NCI-H510A treated with DMSO at 0.1 percent for 48 hours (cell line): Measurements from ENCODE around the gene NXF2B.
"Not testable (repeated sequence)": the region's sequence is repeated elsewhere in the genome, so short reads cannot be mapped to it uniquely, and the experiment has no call there.

Experiments used
- DNase-seq: peaks from one replicate; lab custom pipeline; 2025; lab: John Stamatoyannopoulos, UW

Gene NXF2B, protein sequence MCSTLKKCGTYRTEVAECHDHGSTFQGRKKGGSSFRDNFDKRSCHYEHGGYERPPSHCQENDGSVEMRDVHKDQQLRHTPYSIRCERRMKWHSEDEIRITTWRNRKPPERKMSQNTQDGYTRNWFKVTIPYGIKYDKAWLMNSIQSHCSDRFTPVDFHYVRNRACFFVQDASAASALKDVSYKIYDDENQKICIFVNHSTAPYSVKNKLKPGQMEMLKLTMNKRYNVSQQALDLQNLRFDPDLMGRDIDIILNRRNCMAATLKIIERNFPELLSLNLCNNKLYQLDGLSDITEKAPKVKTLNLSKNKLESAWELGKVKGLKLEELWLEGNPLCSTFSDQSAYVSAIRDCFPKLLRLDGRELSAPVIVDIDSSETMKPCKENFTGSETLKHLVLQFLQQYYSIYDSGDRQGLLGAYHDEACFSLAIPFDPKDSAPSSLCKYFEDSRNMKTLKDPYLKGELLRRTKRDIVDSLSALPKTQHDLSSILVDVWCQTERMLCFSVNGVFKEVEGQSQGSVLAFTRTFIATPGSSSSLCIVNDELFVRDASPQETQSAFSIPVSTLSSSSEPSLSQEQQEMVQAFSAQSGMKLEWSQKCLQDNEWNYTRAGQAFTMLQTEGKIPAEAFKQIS

DNA sequence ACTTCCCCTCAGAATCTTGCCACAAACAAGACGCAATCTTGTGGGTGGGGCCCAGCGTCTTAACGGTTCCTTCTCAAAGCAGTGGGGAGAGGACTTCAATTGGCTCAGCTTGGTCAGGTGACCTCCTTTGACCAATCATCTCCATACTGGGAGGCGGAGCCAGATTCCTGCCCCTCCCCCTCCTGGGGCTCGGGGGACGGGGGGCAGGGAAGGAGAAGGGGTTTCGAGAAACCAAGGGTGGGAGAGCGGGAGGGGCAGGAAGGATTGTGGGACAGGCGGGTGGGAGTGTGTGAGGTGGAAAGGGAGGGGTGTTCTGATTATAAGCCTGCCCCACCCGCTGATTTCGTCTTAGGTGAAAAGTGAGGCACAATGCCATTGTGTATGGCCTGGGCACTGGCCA, at the start of gene NXF2B:
NXF2B (minus strand) TSS at position 101 of the 400 bp plus-strand sequence. CDS start 59,972 bp downstream, outside the sequence.
- not testable (repeated sequence) for DNase-seq

DNA sequence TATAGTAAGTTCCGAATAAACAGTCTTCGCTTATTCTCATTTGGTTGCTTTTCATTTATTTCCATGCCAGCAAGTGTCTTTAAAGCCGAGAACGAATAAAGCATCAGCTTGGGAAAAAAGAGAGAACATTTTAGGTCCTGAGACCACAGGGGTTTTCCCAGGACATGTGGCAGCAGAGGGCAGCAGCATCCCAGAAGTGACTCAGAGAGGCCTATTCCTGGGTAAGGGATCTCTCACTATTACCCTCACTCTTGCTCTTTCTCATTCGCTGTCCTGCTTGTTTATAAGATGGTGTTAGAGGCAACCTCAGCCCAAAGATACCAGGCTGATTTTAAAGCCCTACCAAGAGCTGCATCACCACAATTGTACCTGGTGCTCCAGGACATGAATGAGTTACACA, 39.0 kb upstream of the NXF2B start:
- not testable (repeated sequence) for DNase-seq

DNA sequence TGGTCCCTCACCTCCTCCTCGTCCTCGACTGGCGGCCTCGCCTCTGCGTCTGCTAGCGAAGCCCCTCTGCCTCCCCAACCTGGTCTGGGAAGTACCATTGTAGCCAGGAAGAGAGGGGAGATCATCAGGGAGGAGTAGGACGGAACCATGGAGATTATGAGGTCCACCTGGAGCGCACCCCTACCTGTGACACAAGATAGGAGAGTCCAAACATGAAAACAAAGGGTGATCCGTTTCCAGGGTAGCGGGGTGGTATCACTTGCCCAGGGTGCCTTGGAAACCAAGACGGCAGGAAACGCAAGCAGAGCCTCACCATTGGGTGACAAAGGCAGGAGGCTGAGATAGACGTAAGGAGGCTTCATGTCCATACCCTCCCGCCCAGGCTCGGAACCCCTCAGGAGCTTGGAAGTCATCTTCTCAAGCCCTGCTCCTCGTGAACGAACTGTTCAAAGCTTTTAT, 32.0 kb upstream of the NXF2B start, which contains the start of gene TCP11X2:
TCP11X2 (minus strand) TSS at position 51 of the 459 bp plus-strand sequence.
- DNase-seq = not testable (repeated sequence)

DNA sequence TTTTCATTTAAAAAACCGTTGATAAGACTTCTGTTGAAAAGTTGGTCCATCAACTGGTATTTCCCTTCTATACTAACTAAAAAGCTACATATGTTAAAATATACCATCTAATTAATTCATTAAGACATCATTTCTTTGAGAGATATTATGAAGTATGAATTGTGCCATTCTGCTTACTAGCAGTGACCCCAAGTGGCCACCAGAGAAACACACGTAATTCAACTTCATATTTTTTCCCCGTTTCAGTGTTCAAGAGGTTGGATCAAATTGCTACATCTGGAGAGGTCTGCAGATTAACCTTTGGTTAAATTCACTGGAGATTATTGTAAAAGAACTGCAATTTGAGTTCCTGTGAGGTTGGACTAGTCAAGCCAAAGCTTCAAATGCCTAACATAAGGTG, 30.4 kb upstream of the NXF2B start:
- not testable (repeated sequence) for DNase-seq

DNA sequence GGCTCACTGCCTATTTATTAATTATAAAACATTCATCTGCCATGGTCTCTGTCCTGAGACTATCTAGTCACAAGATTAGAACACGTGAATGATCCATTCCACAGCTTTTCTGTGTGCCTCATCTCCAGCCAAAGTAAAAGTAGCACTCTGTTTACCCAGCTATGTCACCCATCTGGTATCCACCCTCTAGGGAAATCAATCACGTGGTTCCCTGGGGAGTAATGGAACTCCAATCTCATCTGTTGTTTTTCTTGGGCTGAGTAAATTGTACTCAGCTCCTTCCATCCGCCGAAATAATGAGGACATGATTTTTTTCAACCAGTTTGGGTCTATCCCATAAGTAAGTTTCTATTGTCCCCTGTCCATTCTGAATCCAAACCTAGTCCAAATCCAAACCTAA, 18.8 kb upstream of the NXF2B start:
- DNase-seq = not testable (repeated sequence)

DNA sequence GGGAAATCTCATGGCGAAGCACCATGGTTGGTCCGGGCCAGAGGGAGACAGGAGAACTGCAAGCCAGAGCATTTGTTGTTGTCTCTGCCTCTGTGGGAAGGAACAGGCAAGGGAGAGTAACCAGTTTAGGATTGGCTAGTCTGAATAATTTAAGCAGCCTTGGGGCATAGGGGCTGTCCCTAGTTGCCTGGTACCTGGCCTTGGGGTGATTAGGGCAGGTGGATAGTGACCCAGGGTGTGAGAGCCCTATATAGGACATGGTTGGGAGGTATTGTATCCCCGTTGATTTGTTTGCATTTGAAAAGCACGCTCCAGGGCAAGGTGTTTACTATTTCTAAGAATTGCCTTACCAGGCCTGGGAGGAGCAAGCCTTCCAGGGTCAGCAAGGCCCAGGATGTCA, 25.3 kb downstream of the NXF2B start:
- not testable (repeated sequence) for DNase-seq

DNA sequence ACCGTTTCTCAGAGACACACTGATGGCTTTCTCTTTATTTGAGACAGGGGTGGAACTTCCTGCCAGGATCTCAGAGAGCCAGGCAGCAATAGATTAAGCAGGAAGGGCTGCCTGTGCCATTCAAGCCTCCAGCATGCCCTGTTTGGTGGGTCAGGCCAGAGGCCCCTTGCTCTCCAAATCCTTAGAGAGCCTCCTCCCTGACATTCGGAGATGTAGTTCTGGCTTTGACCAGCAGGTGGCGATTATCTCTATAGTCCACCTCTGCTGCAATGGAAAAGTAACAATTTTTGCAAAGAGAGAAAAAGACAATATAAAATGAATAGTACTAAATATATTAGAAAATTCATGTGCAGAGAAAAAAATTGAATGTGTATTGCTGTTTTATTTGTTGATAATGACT, 93.9 kb downstream of the NXF2B start:
- no peak for DNase-seq

DNA sequence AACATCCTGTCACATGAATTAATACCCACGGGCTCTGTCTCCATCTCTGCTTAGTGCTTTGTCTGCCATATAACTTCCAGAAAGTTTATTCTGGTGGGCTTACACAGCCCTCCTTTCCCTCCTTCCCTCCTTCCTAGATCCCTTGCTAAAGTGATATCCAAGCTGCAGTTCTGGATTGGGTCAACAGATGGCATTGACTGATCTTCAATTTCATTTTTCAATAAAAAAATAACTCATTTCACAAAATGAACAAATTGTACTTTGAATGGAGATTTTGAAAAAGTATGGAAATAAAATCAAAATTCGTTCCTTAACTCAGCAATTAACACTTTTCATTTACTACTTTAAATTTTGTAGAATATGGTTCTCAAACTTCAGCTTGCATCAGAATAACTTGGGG, 97.9 kb downstream of the NXF2B start:
- DNase-seq = no peak

DNA sequence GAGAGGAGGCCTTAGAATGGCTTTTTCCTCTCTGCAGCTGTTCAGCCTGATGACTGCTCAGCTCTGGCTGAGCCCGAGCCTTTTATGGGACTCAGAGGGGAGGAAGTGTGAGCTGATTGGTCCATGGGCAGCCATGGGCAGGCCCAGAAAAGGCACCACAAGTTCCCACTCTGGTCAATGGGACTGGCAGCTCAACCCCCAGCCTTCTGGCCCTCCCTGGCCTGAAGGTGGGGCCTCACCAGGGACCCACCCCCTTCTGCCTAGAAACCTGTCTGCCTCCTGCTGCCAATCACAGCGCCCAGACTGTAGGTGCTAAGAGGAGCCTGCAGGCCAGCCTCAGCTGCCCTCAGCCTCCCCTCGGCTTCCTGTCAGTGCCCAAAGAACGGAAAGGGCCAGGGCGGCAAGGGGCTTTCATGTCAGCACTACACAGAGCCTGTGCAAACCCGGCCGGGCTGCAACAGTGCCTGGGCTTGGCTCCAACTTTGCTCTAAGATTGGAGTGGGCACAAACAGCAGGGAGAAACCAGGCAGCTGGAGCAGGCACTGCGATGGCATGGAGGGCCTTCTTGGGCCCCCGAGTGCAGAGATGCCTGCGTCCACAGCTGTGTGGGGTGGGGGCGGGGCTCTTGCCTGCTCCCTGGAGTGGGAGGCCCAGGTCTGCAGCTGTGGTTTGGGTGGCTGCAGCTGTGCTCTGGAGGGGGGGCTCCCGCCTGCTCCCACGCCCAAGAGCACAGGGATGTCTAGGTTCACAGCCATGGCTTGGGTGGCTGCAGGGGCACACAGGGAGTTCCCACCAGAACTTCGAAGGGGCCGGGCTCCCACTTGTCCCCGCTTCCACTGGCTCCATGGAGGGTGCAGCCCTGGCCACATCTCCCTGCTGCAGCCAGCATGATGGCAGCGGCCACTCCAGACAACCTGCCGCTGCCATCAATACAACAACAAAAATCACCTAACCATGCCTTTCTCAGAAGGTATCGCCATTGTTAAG, 100.2 kb downstream of the NXF2B start:
- DNase-seq = no peak

DNA sequence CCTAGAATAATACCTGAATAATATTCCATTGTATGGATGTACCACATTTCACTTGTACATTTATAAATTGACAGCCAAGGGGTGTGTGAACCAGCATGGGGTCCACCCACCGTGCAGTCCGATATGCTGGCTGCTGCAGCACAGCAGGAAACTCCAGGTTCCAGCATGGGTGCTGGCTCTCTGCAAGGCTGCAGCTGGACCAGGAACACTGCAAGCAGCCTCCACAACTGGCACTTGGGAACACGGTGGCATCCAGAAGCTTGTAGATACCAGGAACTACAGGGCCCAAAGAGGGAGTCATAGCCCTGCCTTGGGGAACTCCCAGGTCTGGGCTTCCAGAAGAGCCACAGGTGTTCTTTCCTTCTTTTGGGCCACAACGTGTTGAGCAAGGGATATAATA, 101.6 kb downstream of the NXF2B start:
- no peak for DNase-seq
